ENCODE measurements around the gene GABRR2. TPM values are rescaled to one million over a fixed set of nuclear protein-coding genes. Genes with fewer than 3 reads are reported as not detected.

GABRR2 gene
- total RNA-seq, 1 donor: not detected

- Histone ChIP-seq H3K9me3 (ENCODE audit: low read depth, low read length) (no peaks in the 10 kb centered on the region), H2AFZ (ENCODE audit: low read length) (no peak overlapping the region), H3K27me3 (ENCODE audit: insufficient read depth, low read length) (peaks cover 28% of the 10 kb centered on the region), H3K36me3 (ENCODE audit: insufficient read depth, low read length) (no peaks in the 10 kb centered on the region), H4K20me1 (ENCODE audit: insufficient read depth, low read length) (no peaks in the 10 kb centered on the region), H3K4me3 (ENCODE audit: insufficient read depth, low read length) (no peak overlapping the region), H3K79me2 (ENCODE audit: insufficient read depth, low read length) (no peaks in the 10 kb centered on the region), H3K27ac (ENCODE audit: low read depth, low read length) (no peak overlapping the region), H3K4me2 (ENCODE audit: insufficient read depth, low read length) (no peak overlapping the region), H3K4me1 (ENCODE audit: insufficient read depth, low read length) (peaks cover 14% of the 10 kb centered on the region)
- TF ChIP-seq CTCF (IDR thresholded peaks at IDR 0.05; ENCODE audit: extremely low read depth, low read depth, low read length): no peak
- no peak for DNase-seq (ENCODE audit: insufficient read length, low spot score, missing footprints)
Measured at GRCh38 chr6:89359561-89359960, 44.5 kb upstream of the GABRR2 start.

- Histone ChIP-seq H3K27me3 (ENCODE audit: insufficient read depth, low read length) (peaks cover 18% of the 10 kb centered on the region), H3K27ac (ENCODE audit: low read depth, low read length) (no peak overlapping the region), H3K79me2 (ENCODE audit: insufficient read depth, low read length) (peaks cover under 1% of the 10 kb centered on the region), H4K20me1 (ENCODE audit: insufficient read depth, low read length) (no peaks in the 10 kb centered on the region), H3K4me3 (ENCODE audit: insufficient read depth, low read length) (peak overlapping the region; percentile 33), H3K9me3 (ENCODE audit: low read depth, low read length) (no peaks in the 10 kb centered on the region), H3K36me3 (ENCODE audit: insufficient read depth, low read length) (no peaks in the 10 kb centered on the region), H3K4me2 (ENCODE audit: insufficient read depth, low read length) (peak overlapping the region; percentile 64), H3K4me1 (ENCODE audit: insufficient read depth, low read length) (peaks cover 14% of the 10 kb centered on the region), H2AFZ (ENCODE audit: low read length) (peak overlapping the region; percentile 63)
- DNase-seq (ENCODE audit: insufficient read length, low spot score, missing footprints): no peak
- no peak for TF ChIP-seq CTCF (IDR thresholded peaks at IDR 0.05; ENCODE audit: extremely low read depth, low read depth, low read length)
Measured at GRCh38 chr6:89357390-89357789, 42.3 kb upstream of the GABRR2 start.

- peaks cover 14% of the 10 kb centered on the region for H3K27me3 ChIP-seq (ENCODE audit: insufficient read depth, low read length)
- peaks cover 8% of the 10 kb centered on the region for H3K79me2 ChIP-seq (ENCODE audit: insufficient read depth, low read length)
- no peak for TF ChIP-seq CTCF (IDR thresholded peaks at IDR 0.05; ENCODE audit: extremely low read depth, low read depth, low read length)
- peak; percentile 23 for DNase-seq (ENCODE audit: insufficient read length, low spot score, missing footprints)
- no peaks in the 10 kb centered on the region for H3K9me3 ChIP-seq (ENCODE audit: low read depth, low read length)
- no peaks in the 10 kb centered on the region for H4K20me1 ChIP-seq (ENCODE audit: insufficient read depth, low read length)
- H3K36me3 ChIP-seq (ENCODE audit: insufficient read depth, low read length): no peaks in the 10 kb centered on the region
- no peak overlapping the region for H2AFZ ChIP-seq (ENCODE audit: low read length)
- peaks cover 14% of the 10 kb centered on the region for H3K4me1 ChIP-seq (ENCODE audit: insufficient read depth, low read length)
- no peak overlapping the region for H3K27ac ChIP-seq (ENCODE audit: low read depth, low read length)
- H3K4me2 ChIP-seq (ENCODE audit: insufficient read depth, low read length): no peak overlapping the region
- no peak overlapping the region for H3K4me3 ChIP-seq (ENCODE audit: insufficient read depth, low read length)
Measured at GRCh38 chr6:89356642-89357170, 41.6 kb upstream of the GABRR2 start.

- TF ChIP-seq CTCF (IDR thresholded peaks at IDR 0.05; ENCODE audit: extremely low read depth, low read depth, low read length): no peak
- Histone ChIP-seq H3K27me3 (ENCODE audit: insufficient read depth, low read length) (peaks cover 14% of the 10 kb centered on the region), H3K79me2 (ENCODE audit: insufficient read depth, low read length) (peaks cover 18% of the 10 kb centered on the region), H3K36me3 (ENCODE audit: insufficient read depth, low read length) (no peaks in the 10 kb centered on the region), H3K27ac (ENCODE audit: low read depth, low read length) (no peak overlapping the region), H2AFZ (ENCODE audit: low read length) (no peak overlapping the region), H3K4me2 (ENCODE audit: insufficient read depth, low read length) (no peak overlapping the region), H3K4me3 (ENCODE audit: insufficient read depth, low read length) (no peak overlapping the region), H3K9me3 (ENCODE audit: low read depth, low read length) (no peaks in the 10 kb centered on the region), H4K20me1 (ENCODE audit: insufficient read depth, low read length) (peaks cover 10% of the 10 kb centered on the region), H3K4me1 (ENCODE audit: insufficient read depth, low read length) (peaks cover 13% of the 10 kb centered on the region)
- no peak for DNase-seq (ENCODE audit: insufficient read length, low spot score, missing footprints)
Measured at GRCh38 chr6:89355511-89356194, 40.6 kb upstream of the GABRR2 start.
